ENCODE data around the gene INSIG1. TPM values are rescaled to one million over a fixed set of nuclear protein-coding genes. Genes with fewer than 3 reads are reported as not detected.

The INSIG1 gene
- total and polyA plus RNA-seq, 2 donors from 2014 or later: 24.6 to 25.7 TPM

DNA sequence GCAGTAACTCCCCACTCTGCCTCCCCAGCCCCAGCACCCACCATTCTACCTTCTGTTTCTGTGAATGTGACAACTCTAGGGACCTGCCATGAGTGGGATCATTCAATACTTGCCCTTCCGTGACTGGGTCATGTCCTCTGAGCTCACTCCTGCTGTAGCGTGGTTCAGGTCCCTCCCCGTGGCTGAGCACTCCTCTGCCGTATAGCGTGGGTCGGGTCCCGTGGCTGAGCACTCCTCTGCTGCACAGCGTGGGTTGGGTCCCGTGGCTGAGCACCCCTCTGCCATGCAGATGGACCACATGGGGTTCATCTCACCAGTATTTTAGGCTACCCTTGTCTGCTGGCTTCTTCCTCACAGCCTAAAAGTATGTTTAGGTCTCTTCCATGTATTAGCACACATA lies 43.0 kb downstream of the INSIG1 start:
- H3K9ac ChIP-seq (ENCODE audit: low read length in 3 of 3): no peak overlapping the region
- H3K36me3 ChIP-seq (ENCODE audit: control insufficient read depth in 2 of 3, insufficient read depth in 3 of 3, low read length in 3 of 3): no peaks in the 10 kb centered on the region
- intact Hi-C loops (cut with DNase I): loop anchor here (5.0 kb wide), 1 partner anchor 153 kb away; no protein-coding TSS in a partner anchor
- H3K27ac ChIP-seq (ENCODE audit: low read depth in 2 of 2, low read length in 2 of 2): no peak overlapping the region
- H3K4me1 ChIP-seq (ENCODE audit: control insufficient read depth in 2 of 3, insufficient read depth in 2 of 3, low read depth in 1 of 3, low read length in 3 of 3): peaks cover 0 to 5% (median 0%) of the 10 kb centered on the region in 3 donors
- H3K4me3 ChIP-seq (ENCODE audit: low read length in 3 of 3): no peak overlapping the region
- no peak for FAIRE-seq
- H3K27me3 ChIP-seq (ENCODE audit: control insufficient read depth, insufficient read depth, low read length): no peaks in the 10 kb centered on the region
- TF ChIP-seq, protein P1, sequence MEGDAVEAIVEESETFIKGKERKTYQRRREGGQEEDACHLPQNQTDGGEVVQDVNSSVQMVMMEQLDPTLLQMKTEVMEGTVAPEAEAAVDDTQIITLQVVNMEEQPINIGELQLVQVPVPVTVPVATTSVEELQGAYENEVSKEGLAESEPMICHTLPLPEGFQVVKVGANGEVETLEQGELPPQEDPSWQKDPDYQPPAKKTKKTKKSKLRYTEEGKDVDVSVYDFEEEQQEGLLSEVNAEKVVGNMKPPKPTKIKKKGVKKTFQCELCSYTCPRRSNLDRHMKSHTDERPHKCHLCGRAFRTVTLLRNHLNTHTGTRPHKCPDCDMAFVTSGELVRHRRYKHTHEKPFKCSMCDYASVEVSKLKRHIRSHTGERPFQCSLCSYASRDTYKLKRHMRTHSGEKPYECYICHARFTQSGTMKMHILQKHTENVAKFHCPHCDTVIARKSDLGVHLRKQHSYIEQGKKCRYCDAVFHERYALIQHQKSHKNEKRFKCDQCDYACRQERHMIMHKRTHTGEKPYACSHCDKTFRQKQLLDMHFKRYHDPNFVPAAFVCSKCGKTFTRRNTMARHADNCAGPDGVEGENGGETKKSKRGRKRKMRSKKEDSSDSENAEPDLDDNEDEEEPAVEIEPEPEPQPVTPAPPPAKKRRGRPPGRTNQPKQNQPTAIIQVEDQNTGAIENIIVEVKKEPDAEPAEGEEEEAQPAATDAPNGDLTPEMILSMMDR (IDR thresholded peaks at IDR 0.05; ENCODE audit: borderline replicate concordance, extremely low read depth, insufficient read depth): no peak
- no peak for DNase-seq
- no peaks in the 10 kb centered on the region for H3K9me3 ChIP-seq (ENCODE audit: control insufficient read depth in 2 of 3, insufficient read depth in 1 of 3, low read length in 3 of 3)

- Histone ChIP-seq H3K36me3 (ENCODE audit: control insufficient read depth in 2 of 3, insufficient read depth in 3 of 3, low read length in 3 of 3) (no peaks in the 10 kb centered on the region), H3K27me3 (ENCODE audit: control insufficient read depth, insufficient read depth, low read length) (no peaks in the 10 kb centered on the region), H3K4me1 (ENCODE audit: control insufficient read depth in 2 of 3, insufficient read depth in 2 of 3, low read depth in 1 of 3, low read length in 3 of 3) (peaks cover 0 to 5% (median 0%) of the 10 kb centered on the region in 3 donors), H3K9me3 (ENCODE audit: control insufficient read depth in 2 of 3, insufficient read depth in 1 of 3, low read length in 3 of 3) (no peaks in the 10 kb centered on the region), H3K9ac (ENCODE audit: low read length in 3 of 3) (no peak overlapping the region), H3K27ac (ENCODE audit: low read depth in 2 of 2, low read length in 2 of 2) (no peak overlapping the region), H3K4me3 (ENCODE audit: low read length in 3 of 3) (no peak overlapping the region)
- FAIRE-seq (no peak), DNase-seq (no peak)
- intact Hi-C loops (cut with DNase I): loop anchor here (5.0 kb wide), 1 partner anchor 154 kb away; no protein-coding TSS in a partner anchor
- TF ChIP-seq, protein P1 (IDR thresholded peaks at IDR 0.05; ENCODE audit: borderline replicate concordance, extremely low read depth, insufficient read depth): no peak
Observed at GRCh38 chr7:155341463-155341983, 43.8 kb downstream of the INSIG1 start.

GRCh38 chr7:155342313-155342712 lies 44.6 kb downstream of the INSIG1 start:
- peaks cover 0 to 5% (median 0%) of the 10 kb centered on the region in 3 donors for H3K4me1 ChIP-seq (ENCODE audit: control insufficient read depth in 2 of 3, insufficient read depth in 2 of 3, low read depth in 1 of 3, low read length in 3 of 3)
- H3K27me3 ChIP-seq (ENCODE audit: control insufficient read depth, insufficient read depth, low read length): no peaks in the 10 kb centered on the region
- H3K36me3 ChIP-seq (ENCODE audit: control insufficient read depth in 2 of 3, insufficient read depth in 3 of 3, low read length in 3 of 3): no peaks in the 10 kb centered on the region
- no peak for FAIRE-seq
- H3K9me3 ChIP-seq (ENCODE audit: control insufficient read depth in 2 of 3, insufficient read depth in 1 of 3, low read length in 3 of 3): no peaks in the 10 kb centered on the region
- intact Hi-C loops (cut with DNase I): loop anchor here (5.0 kb wide), 1 partner anchor 155 kb away; no protein-coding TSS in a partner anchor
- H3K9ac ChIP-seq (ENCODE audit: low read length in 3 of 3): no peak overlapping the region
- no peak overlapping the region for H3K4me3 ChIP-seq (ENCODE audit: low read length in 3 of 3)
- TF ChIP-seq, protein P1 (IDR thresholded peaks at IDR 0.05; ENCODE audit: borderline replicate concordance, extremely low read depth, insufficient read depth): no peak
- DNase-seq: no peak
- H3K27ac ChIP-seq (ENCODE audit: low read depth in 2 of 2, low read length in 2 of 2): no peak overlapping the region
